Measurements from ENCODE around the gene PAIP2B.
"Not testable (repeated sequence)": the region's sequence is repeated elsewhere in the genome, so short reads cannot be mapped to it uniquely, and the experiment has no call there.

PAIP2B gene

DNA sequence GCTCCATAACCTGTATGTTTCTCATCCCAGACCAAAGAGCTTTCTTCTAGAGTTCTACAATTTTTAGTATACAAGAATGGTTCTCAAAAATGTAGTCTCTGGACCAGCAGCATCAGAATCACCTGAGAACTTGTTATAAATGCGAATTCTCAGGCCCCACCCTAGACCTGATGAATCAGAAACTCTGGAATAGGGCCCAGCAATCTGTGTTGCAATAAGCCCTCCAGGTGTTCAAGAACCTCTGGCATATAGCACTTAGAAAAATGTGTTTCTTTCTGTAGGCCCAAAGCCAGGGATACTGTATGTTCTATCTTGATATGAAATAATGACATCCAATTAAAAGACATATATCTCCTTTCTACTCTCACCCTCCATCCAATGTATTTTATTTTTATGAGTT lies 10.4 kb downstream of the PAIP2B start:
- no peak for DNase-seq (ENCODE audit: low spot score)

DNA sequence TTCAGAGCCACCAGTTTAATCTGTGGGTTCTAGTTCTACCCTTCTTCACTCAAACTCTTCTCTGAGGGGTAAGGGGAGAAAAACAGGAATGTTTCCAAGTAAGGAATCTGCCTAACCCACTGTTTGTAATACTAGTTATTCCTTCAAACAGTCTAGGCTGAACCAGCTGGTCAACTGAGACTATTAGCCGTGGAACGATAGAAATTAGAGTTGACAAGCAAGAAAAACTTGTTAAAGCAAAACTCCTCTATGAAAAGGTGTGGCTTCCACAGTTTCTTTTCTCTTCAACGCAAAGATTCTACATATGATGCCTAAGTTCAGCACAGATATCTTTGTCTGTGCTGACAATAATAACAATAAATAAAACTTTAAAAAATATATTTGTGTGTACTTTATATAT lies 11.5 kb downstream of the PAIP2B start:
- DNase-seq (ENCODE audit: low spot score) = no peak

DNA sequence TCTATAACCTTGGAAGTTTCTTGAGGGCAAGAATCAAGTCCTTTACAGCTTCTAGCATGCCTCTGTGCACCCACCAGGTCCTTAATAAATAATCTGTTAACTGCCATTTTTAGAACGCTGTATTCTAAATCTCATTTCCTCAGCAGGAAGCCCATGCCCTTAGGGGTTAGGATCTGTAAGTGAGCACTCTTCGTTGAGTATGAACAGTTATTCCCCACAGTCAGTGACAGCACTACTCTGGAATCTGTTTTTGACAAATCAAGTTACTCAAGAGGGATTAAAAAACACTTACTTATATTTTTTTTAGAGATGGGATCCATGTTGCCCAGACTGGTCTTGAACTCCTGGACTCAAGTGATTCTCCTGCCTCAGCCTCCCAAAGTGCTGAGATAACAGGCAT lies 14.6 kb downstream of the PAIP2B start:
- DNase-seq (ENCODE audit: low spot score) = no peak

DNA sequence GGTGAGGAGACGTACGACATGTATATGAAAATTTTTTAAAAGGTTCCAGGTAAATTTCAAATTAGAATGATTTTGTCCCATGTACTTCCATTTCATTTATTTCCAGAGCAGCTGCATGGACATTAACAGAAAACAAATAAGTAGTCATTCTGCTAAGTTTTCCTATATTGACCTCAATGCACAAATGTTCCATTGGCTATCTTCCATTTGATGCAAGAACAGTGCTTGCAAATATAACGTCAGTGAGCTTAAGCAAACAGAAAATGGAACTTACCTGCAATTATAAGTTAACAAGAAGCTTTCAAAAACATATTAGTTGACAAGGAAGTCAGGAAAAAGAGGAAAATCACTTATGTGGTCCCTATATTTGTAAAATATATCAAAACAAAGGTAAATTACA lies 16.6 kb downstream of the PAIP2B start:
- DNase-seq (ENCODE audit: low spot score) = no peak

DNA sequence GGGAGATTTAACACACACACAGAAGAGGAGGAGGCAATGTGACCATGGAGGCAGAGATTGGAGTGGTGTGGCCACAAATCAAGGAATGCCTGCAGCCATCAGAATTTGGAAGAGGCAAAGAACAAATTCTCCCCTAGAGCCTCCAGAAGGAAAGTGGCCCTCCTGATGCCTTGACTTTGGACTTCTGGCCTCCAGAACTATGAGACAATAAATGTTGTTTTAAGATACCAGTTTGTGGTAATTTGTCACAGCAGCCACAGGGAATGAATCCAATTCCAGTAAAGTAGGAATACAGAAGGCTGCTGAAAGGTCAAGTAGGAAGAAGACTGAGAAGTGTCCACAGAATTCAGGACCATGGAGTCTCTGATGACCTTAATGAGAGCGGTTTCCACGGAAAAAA lies 18.1 kb downstream of the PAIP2B start:
- no peak for DNase-seq (ENCODE audit: low spot score)

DNA sequence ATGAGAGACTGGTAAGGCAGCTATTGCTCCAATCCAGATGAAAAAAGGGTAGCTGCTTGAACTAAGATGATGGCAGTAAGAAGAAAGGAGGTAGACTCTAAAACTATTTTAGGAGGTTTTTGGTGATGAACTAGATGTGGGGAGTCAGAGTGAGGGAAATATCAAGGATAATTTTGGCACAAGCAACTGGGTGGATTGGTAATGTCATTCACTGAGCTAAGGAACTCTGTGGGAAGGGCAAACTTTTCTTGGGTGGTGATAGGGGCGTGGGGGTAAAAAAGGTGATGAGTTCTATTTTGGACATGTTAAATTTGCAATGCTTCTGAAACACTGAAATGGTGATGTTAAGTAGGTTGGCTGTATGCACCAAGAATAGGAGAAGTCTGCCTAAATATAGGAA lies 19.3 kb downstream of the PAIP2B start:
- no peak for DNase-seq (ENCODE audit: low spot score)

DNA sequence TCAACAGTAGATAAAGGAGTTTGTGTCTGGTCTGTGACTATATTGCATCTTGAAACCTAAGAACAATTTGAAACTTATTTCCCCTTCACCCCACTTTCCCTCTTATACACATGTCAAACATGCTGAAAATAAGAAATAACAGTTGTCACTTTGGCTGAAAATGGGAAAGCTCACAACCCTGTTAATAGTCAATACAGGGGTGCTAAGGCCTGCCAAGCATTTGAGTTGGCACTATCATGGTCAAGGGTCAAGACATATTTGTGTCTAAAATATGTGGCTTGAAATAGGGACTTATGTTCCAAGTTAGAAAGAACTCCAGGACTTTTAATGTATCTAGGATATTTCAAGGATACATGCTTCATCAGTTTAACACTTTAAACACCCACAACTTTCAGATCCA lies 20.6 kb downstream of the PAIP2B start:
- DNase-seq (ENCODE audit: low spot score) = no peak

DNA sequence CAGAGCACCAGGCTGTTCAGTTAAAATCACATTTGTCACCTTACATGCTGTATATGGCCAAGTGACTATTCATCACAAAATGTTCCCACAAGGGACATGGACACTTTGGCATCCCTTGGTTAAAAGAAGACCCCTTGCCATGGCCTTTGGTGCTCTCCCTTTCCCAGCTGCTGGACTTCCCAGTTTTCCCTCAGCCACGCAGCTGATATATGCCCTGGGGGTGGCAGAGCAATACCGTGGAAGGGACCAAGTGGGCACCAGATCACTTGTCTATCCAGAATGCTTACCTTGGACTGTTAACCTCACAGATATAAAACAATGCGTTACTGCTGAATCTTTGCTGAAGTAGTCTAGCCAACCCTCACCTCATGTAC lies 35.3 kb downstream of the PAIP2B start:
- no peak for DNase-seq (ENCODE audit: low spot score)

DNA sequence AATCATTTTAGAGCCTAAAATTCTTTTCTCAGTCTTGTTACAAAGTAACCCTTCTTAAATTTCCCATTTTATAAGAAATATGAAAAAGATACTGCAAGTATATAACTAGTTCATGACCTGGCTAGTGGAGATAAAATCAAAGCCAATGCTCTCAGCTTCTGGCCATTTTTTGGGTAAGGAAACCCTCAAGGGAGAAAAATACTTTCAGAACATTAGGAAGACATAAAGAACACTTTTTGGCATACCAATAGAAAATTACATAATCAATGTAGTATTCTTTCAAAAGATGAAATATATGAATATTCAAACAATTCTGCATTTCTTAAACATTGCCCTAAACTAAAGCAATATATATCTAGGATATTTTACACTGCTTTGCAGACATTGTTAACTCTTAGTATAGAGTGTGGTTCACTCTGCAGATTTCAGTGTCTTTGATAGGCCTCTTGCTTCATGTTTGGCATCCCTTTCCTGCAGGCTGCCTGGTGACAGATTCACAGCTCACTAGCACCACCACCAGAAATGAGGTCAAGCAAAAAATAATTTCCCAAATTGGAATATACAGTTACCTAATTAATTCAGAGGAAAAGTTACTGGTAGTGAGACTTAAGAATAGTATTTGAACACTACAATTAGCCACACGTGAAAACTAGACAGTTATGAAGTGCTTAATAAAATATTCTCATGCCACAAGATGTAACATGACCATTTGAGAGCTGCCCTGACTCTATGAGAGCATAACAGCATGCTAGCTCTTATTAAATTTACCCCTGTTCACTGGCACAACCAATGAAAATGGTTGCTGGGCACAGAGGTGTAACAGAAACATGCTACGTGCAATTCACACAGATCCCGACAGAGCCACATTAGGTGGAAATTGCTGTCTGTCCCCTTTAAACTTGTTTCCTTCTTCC lies 36.0 kb downstream of the PAIP2B start:
- peak; percentile 9 for DNase-seq (ENCODE audit: low spot score)

DNA sequence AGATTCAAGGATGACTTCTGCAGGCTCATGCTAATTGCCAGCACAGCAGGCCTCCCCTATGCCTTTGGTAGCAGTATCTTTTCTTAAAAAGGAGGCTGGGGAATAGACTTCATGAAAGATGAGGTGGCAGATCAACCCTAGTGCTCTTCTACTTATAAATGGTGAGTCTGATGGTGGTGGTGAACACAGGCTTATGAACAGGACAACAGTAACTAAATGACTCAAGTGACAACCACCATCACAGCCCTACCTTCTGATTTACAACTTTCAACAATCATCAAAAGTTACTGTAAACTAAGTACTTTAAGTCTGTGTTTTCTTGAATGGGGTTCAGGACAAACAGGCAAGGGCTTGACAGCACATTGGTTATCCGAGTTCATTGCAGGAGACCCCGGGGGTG lies 39.3 kb downstream of the PAIP2B start:
- DNase-seq (ENCODE audit: low spot score) = no peak

DNA sequence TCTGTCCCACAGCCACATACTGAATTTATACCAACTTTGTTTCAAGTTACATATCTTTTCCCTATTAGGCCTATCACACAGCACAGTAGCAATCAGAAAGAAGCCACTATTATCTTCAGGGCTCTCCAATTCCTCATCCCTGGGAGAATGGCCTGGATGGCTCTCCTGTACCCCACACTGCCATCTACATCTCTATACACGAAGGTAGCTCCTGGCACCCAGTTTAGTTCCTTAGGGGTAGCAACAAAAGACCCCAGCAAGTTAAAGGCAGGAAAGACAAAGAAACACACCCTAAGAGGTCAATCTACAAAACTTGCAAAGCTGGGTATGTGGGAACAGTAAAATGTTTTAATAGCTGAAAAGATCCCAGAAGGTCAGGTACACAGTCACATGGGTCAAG lies 39.9 kb downstream of the PAIP2B start:
- no peak for DNase-seq (ENCODE audit: low spot score)

DNA sequence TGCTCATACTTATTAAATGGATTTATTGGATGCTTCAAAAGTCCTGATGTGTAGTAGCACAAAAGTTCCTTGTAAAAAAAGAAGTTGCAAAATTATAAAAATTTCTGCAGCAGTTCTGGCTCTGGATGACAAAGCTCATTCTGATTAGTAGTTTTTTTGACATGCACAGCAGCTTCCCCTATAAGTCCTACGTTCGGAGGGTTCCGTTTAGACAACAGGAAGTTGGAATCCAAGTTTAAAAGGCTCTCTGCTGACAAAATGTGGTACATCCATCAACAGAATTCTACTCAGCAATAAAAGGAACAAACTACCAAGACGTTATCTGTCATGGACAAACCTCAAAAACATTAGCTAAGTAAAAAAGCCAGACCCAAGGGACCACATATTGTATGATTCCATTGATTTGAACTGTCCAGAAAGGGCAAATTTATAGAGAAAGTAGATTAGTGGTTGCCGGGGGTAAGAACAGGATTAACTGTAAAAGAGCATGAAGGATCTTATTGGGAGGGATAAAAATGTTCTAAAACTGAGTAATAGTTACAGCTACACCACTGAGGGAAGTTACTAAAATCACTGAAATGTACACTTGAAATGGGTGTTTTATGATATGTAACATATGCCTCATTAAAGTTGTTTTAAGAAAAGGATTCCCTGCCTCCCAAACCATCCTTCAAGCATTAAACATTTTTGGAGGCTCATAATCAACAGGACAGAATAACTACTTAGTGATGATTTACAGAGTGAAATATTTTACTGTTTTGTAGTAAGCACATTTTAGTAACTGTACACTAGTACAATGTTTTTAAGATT lies 43.4 kb downstream of the PAIP2B start:
- DNase-seq (ENCODE audit: low spot score) = not testable (repeated sequence)

DNA sequence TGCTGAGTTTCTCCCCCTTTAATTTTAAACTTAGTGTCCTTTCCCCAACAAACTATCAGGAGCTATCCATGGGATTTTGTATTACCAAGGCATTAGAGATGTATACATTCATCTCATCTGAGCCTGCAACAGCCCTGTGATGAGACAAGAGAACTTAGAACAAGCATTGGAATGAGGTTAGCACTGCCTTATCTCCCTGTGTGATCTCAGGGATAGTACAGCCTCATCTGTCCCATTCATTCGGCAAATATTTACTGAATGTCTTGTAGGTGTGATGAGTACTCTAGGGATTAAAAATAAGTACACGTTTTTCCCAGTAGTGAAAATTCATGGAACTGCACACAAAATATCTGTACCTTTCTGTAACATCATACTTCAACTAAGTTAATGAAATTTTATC lies 45.6 kb downstream of the PAIP2B start:
- no peak for DNase-seq (ENCODE audit: low spot score)

DNA sequence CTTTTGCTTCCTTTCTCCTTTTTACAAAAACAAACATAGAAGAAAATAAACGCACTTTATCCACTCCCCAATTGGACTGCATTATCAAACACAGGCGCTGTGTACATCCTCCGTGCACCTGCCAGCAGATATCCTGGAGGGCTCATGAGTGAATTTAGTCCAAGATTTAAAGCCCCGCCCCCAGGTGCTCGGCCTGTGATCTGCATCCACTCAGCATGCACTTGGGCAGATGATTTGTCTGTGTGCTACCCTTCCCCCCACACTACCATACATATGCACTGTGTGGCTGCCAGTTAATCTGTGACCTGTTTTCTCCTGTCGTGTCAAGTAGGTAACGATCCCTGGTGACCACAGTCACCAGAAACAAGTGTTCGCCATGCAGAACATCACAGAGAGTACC lies 48.1 kb downstream of the PAIP2B start:
- DNase-seq (ENCODE audit: low spot score) = not testable (repeated sequence)

DNA sequence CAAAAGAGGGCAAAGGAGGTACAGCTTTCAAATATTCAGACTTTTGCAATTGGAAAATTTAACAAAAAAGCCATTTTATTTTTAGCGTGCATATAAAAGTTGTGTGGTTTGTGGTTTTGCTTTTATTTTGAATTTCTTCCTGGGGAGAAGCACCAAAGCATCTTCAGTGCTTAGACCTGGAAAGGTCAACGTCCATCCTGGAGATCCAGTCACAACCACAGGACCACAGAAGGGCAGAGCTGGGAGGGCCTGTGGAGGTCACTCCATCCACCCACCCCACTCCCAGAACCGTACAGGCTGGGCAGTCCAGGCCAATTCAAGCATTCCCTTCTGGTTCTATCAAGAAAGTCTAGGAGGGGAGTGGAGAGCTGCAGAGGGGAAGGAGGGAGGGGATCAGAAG lies 52.7 kb downstream of the PAIP2B start:
- DNase-seq (ENCODE audit: low spot score) = no peak

DNA sequence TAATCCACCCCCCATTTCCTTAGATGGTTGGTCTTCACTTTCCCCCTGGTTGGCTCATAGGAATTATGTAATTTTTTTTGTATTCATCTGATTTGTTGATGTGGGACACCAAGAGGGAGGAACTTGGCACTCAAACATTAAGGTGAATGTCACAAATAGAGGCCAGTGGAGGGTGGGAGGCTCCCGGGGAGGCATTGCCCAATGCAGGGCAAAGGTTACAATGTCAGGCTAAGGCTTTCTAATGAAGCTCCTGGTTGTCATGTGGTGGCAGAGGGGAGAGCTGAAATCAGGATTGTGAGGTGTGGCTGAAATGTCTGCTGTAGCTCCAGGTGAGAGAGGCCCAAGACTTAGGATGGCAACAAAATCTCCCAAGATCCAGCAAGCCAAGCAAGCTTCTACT lies 53.8 kb downstream of the PAIP2B start:
- DNase-seq (ENCODE audit: low spot score) = no peak

DNA sequence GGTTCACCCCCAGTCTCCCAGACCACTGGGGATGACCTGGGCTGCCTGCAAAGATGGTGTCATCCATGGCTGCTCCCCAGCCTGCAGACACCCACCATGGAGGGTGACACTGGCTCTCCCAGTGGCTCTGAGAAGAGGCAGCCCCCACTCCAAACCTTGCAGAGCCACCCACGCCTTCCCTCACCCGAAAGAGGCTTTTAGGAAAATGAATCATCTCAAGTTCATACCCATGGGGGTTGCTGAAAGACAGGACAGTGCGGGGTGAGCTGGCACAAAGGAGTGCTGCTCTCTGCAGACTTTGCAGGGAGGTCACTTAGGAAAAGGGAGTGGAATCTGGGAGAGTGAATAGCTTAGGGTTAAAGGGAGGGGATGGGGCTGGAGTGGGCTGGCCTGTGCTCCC lies 60.1 kb downstream of the PAIP2B start:
- no peak for DNase-seq (ENCODE audit: low spot score)

DNA sequence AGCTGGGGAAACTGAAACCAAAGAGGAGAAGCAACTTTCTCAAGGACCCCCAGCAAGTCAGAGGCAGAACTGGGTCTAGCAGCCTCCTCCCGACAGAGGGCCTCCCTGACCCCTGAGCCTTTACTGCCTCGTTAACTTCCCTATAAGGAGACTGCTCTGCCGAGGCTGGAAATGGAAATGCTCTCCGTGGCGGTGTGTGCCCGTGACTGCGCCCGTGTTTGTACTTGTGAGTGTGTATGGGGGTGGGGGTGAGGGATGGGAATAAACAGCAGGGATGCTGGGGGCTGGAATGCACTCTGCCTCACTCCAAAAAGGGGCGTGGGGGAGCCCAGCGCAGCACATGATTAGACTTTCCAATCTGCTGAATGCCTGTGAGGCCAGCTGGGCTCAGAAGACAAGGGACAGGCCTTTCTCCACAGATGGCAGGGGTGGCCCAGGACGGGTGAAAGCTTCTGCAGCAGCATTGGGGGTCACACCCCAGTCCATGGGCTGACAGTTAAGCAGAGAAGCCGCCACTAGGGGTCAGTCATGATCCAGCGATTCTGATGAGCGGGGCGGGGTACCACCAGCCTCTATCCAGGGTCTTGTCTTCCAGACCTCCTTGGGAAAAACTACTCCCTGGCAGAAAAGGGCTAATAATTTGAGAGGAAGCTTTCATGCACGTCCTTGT lies 69.6 kb downstream of the PAIP2B start:
- DNase-seq (ENCODE audit: low spot score) = peak; percentile 9

DNA sequence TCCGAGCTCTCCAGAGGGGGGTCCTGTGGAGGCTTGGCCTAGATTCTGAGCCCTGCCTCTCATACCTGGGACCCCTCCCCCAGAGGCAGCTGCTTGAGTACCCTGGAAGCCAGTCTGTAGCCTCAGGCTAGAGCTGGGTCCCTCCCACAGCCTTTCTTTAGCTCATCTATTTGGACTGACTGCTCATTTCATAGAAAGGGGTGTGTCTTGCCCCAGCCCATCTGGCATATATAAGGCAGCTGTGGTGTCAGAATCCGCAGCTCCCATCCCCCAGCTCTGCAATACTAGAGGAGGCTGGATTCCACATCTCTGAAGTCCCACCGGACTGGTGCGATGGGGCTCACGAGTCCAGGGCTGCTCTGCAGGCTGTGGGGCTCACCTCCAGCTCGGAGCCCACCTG lies 70.3 kb downstream of the PAIP2B start:
- no peak for DNase-seq (ENCODE audit: low spot score)

DNA sequence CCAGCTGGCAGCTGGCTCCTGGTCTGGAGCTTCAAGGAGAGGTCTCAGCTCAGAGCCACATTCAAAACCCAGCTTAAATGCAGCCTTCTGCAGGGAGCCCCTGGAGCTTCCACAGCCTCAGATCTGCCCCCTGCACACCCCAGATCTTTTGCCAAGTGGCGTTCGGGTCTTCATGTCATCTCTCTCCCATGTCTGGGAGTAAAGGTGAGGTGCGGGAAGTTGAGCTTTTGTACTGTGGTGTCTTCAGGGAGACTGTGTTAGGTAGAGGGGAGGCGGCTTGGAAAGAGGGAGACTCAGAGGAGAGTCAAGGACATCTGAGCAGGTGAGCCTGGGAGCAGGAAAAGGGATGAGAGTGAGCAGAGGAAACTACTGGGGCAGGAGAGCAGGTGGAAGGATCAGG lies 71.1 kb downstream of the PAIP2B start:
- no peak for DNase-seq (ENCODE audit: low spot score)

DNA sequence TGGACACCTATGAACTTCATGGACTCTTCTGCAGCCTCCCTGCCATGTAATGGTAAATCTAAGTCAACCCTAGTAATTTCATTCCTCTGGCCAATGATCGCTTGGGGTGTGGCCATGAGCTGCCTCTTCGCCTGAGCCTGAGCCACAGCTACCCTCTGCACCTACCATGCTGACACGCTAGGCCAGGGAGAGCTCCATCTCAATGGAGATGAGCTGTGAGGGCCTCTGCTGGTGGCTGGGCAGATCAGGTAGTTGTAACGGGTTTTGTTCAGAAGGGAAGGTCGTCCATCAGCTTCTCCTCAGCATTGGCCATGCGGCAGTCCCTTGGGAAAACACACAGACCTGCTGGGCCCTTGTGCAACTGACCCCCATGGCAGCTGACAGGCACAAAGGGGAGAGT lies 72.1 kb downstream of the PAIP2B start:
- no peak for DNase-seq (ENCODE audit: low spot score)

DNA sequence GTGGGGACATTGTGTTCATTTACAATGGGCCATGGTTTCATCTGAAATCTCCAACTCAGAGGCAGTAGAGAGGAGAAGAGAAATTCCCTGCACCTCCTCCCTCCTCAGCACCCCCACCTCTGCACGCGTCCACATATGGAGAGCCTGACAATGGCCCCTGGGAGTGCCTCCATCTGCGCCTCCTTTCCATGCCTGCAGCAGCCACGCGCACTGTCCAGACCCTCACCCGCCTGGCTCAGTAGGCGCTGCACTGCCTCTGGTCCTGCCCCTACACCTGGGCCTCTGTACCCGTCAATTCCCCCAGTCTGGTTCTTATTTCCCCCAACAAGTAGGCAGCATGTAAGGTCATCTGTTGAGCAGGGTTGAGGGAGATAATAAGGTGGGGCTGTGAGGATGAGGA lies 72.6 kb downstream of the PAIP2B start:
- DNase-seq (ENCODE audit: low spot score) = no peak
